Ovary (tissue), 3 donors: Measurements from ENCODE around the gene CSTA.

Experiments
- POLR2A ChIP-seq: fragments of 450-650 bp; IDR thresholded peaks from one replicate; pipeline ENCODE4 v1.6.1; 2017; ENCODE audit warnings: antibody characterized with exemption, mild to moderate bottlenecking, moderate library complexity
- TF ChIP-seq, protein P1 (sequence below), 3 donors: fragments of 450-650 bp in 2 of 3; fragments of 200-600 bp in 1 of 3; IDR thresholded peaks; one replicate each; pipeline versions ENCODE4 v1.5.1 to v1.8.0; 2016 to 2022; ENCODE audit warnings: antibody characterized with exemption in 3 of 3, mild to moderate bottlenecking in 1 of 3
- donor health status: DM: no; HTN: no; CAD: no.

DNA sequence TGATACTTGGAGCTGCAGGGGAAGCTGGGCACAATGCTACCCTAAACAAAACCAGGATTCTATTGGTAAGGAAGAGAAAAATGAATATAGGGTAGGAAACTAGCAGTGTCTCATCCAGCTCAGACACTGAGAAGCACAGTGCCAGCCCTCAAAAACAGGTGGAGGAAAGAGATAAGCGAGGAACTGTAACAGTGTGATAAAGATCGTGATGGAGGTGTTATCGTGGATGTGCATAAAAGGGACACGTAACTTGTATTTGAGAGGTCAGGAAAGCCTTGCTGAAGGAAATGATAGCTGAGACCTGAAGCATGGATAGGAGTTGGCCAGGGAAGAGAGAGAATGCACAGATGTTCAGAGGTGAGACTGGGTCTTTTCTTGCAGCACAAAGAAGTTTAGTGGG is 30.6 kb downstream of the CSTA start:
- no peak for TF ChIP-seq POLR2A
- TF ChIP-seq, protein P1, sequence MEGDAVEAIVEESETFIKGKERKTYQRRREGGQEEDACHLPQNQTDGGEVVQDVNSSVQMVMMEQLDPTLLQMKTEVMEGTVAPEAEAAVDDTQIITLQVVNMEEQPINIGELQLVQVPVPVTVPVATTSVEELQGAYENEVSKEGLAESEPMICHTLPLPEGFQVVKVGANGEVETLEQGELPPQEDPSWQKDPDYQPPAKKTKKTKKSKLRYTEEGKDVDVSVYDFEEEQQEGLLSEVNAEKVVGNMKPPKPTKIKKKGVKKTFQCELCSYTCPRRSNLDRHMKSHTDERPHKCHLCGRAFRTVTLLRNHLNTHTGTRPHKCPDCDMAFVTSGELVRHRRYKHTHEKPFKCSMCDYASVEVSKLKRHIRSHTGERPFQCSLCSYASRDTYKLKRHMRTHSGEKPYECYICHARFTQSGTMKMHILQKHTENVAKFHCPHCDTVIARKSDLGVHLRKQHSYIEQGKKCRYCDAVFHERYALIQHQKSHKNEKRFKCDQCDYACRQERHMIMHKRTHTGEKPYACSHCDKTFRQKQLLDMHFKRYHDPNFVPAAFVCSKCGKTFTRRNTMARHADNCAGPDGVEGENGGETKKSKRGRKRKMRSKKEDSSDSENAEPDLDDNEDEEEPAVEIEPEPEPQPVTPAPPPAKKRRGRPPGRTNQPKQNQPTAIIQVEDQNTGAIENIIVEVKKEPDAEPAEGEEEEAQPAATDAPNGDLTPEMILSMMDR (IDR thresholded peaks at IDR 0.05) = no peak
